ENCODE data around the gene RNF167. TPM values are rescaled to one million over a fixed set of nuclear protein-coding genes. Genes with fewer than 3 reads are reported as not detected.
"Not testable (repeated sequence)": the region's sequence is repeated elsewhere in the genome, so short reads cannot be mapped to it uniquely, and the experiment has no call there.

Gene RNF167
- total and polyA plus RNA-seq, 2 donors (not counting 3 experiments of a cell fraction or from before 2014, with no cell fraction given), result 60.2 to 87.6 TPM

- intact Hi-C loops (cut with micrococcal nuclease), result no loop called here
Observed at GRCh38 chr17:4921320-4921719, 18.7 kb upstream of the RNF167 start.

GRCh38 chr17:4926577-4927335 lies 13.3 kb upstream of the RNF167 start:
- dilution Hi-C loops (cut with MboI; ENCODE audit: extremely low pct_ligation_motif_present, low sequenced_read_pairs); H2AFZ ChIP-seq (ENCODE audit: low read depth, low read length); H3K9ac ChIP-seq (replicated peaks; ENCODE audit: extremely low read depth, insufficient read depth, low read length); H3K4me1 ChIP-seq (ENCODE audit: control insufficient read depth, extremely low read depth, insufficient read depth, low read length); H3K36me3 ChIP-seq (ENCODE audit: control insufficient read depth in 2 of 2, extremely low read depth in 1 of 2, insufficient read depth in 2 of 2, low read length in 2 of 2); POLR2A ChIA-PET; H3K4me2 ChIP-seq (ENCODE audit: insufficient read depth, low read length); H3K27ac ChIP-seq (ENCODE audit: insufficient read depth, low read depth, low read length); FAIRE-seq; H3K4me3 ChIP-seq (replicated peaks in 1 of 3; ENCODE audit: insufficient read depth in 1 of 3, low read depth in 1 of 3, low read length in 3 of 3); BruUV-seq (replicated peaks); H3K9me1 ChIP-seq (replicated peaks; ENCODE audit: control insufficient read depth, extremely low read depth, insufficient read depth, low read length); DNase-seq (ENCODE audit: low read depth, low spot score); H3K27me3 ChIP-seq (ENCODE audit: control insufficient read depth in 2 of 2, insufficient read depth in 2 of 2, low read length in 2 of 2); H3K79me2 ChIP-seq (ENCODE audit: control insufficient read depth, insufficient read depth, low read length); H3K9me3 ChIP-seq (replicated peaks; ENCODE audit: control insufficient read depth, insufficient read depth, low read length); intact Hi-C loops (cut with micrococcal nuclease); H4K20me1 ChIP-seq (replicated peaks; ENCODE audit: control insufficient read depth, extremely low read depth, insufficient read depth, low read length): not testable (repeated sequence)
- CTCF ChIA-PET, result interaction anchor here (1.1 kb wide), 1 partner anchor 18 kb away, joined by 4 read pairs; no protein-coding TSS in a partner anchor

More at GRCh38 chr17:4921320-4921719, 18.7 kb upstream of the RNF167 start:
- Histone ChIP-seq H3K9ac (replicated peaks; ENCODE audit: extremely low read depth, insufficient read depth, low read length) (no peak overlapping the region), H3K4me3 (replicated peaks in 1 of 3; ENCODE audit: insufficient read depth in 1 of 3, low read depth in 1 of 3, low read length in 3 of 3) (no peak overlapping the region), H3K9me3 (replicated peaks; ENCODE audit: control insufficient read depth, insufficient read depth, low read length) (no peaks in the 10 kb centered on the region), H2AFZ (ENCODE audit: low read depth, low read length) (no peak overlapping the region), H4K20me1 (replicated peaks; ENCODE audit: control insufficient read depth, extremely low read depth, insufficient read depth, low read length) (no peaks in the 10 kb centered on the region), H3K36me3 (ENCODE audit: control insufficient read depth in 2 of 2, extremely low read depth in 1 of 2, insufficient read depth in 2 of 2, low read length in 2 of 2) (no peaks in the 10 kb centered on the region), H3K9me1 (replicated peaks; ENCODE audit: control insufficient read depth, extremely low read depth, insufficient read depth, low read length) (no peaks in the 10 kb centered on the region), H3K4me1 (ENCODE audit: control insufficient read depth, extremely low read depth, insufficient read depth, low read length) (no peaks in the 10 kb centered on the region), H3K27me3 (ENCODE audit: control insufficient read depth in 2 of 2, insufficient read depth in 2 of 2, low read length in 2 of 2) (no peaks in the 10 kb centered on the region), H3K27ac (ENCODE audit: insufficient read depth, low read depth, low read length) (no peak overlapping the region), H3K4me2 (ENCODE audit: insufficient read depth, low read length) (no peak overlapping the region), H3K79me2 (ENCODE audit: control insufficient read depth, insufficient read depth, low read length) (no peaks in the 10 kb centered on the region)
- DNase-seq (ENCODE audit: low read depth, low spot score), result no peak
- ChIA-PET POLR2A (no interaction called here), CTCF (interaction anchor here (4.3 kb wide), 1 partner anchor 12 kb away, joined by 24 read pairs; no protein-coding TSS in a partner anchor)
- dilution Hi-C loops (cut with MboI; ENCODE audit: extremely low pct_ligation_motif_present, low sequenced_read_pairs), result no loop called here
- no peak for FAIRE-seq
- no peak for TF ChIP-seq EZH2 (IDR thresholded peaks at IDR 0.05; ENCODE audit: borderline replicate concordance, low read depth, low read length, severe bottlenecking)
- no peak for TF ChIP-seq GATA2 (IDR thresholded peaks at IDR 0.05; ENCODE audit: insufficient read depth, insufficient read length, low read depth, low read length)
- TF ChIP-seq POLR2AphosphoS5 (IDR thresholded peaks at IDR 0.05; ENCODE audit: insufficient read depth, low read depth, low read length), result no peak
- no TSS peak for BruUV-seq (replicated peaks)

All from endothelial cell of umbilical vein (primary cell).